GM11168 (cell line): ENCODE measurements around the gene ANKRD24.
"Not testable (repeated sequence)": the region's sequence is repeated elsewhere in the genome, so short reads cannot be mapped to it uniquely, and the experiment has no call there.

Source experiments
- in situ Hi-C: fragments of 300-500 bp; cut with MboI; formaldehyde crosslinking; loops from one replicate; pipeline ENCODE4 v1.12.0; 2022; ENCODE audit warnings: low sequenced_read_pairs; ENCODE audit not compliant: unreplicated experiment

Gene ANKRD24

DNA sequence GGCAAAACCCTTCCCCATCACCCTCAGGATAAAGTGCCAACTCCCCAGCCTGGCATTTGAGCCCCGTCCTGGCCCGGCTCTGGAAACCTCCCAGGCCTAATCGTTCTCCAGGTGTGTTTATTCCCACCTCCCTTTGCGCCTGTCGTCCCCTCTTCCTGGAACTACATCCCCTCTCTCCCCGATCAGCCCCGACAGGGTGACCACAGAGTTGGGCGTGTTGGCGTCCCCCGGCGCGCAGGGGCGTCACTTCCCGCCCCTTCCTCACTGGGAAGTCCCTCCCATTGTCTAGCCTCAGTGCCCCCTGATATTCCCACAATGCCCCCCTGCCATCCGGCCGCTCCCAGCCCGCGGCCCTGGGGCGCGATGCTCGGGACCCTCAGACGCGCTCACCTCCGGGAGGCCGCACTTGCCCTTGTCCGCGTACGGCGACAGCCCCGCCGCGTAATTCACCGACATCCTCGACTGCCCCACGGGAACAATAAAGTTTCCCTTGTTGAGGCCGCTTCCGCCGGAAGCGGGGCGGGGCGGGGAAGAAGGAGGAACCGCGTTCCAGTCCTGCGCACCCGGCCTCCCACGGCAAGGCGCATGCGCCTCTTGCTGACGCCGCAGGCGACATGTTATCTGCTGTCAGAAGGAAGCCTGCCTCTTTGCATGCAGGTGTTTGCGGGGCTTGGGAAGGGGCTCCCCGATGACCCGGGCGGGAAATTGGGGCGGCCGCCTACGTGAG, at the start of gene ANKRD24, which contains the start of gene SIRT6:
Gene ANKRD24, plus strand, starts transcription at position 606 of the 727 bp plus-strand sequence. CDS start 3,737 bp downstream, outside the sequence.
Gene SIRT6, minus strand, starts transcription at position 480 of the 727 bp plus-strand sequence. Its CDS starts 24 bp downstream, at position 456.
- in situ Hi-C loops, result no loop called here

DNA sequence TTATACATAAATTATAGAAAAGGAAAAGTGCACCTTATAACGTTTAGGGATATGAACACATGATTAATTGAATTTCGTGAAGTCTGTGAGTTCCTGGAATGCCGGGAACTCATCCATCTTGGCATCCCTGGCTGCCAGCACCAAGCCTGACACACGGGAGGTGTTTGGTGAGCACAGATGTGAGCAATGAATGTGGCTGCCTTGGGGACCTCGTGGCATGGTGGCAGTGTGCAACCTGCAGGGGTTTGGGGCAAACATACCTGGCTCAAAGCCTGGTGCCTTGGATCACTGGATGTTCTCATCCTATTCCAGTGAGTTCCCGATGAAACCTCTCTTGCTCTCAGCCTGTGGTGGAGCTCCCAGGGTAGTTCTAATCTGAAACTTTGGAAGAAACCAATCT, 48.1 kb upstream of the ANKRD24 start:
- in situ Hi-C loops, result no loop called here

- in situ Hi-C loops, result not testable (repeated sequence)
Observed at GRCh38 chr19:4135386-4135785, 47.1 kb upstream of the ANKRD24 start.

- in situ Hi-C loops, result no loop called here
Observed at GRCh38 chr19:4136680-4137088, 45.8 kb upstream of the ANKRD24 start.

- in situ Hi-C loops, result no loop called here
Observed at GRCh38 chr19:4138445-4138844, 44.0 kb upstream of the ANKRD24 start.

DNA sequence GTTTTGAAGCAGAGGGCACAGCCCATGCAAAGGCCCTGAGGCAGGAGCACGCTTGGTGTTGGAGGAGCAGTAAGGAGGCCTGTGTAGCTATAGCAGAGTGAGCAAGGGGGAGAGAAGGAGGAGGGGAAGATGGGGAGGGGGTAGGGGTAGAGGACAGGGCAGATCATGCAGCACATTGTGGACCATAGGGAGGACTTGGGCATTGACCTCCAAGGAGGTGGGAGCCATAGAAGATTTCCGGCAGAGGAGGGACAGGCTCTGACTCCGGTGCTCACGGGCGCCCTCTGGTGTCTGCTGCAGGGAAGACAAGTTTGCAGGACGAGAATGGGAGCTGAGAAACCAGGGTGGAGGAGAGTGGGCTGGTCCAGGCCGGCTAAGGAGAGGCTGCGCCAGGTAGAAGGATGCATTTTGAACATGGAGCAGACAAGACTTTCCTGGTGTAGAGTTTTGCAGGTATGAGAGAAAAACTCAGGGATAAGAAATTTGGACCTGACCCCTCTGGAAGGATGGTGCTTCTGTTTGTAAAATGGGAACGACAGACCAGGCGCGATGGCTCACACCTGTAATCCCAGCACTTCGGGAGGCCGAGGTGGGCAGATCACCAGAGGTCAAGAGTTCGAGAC, 42.8 kb upstream of the ANKRD24 start:
- in situ Hi-C loops, result no loop called here

GRCh38 chr19:4140237-4140711, 42.2 kb upstream of the ANKRD24 start:
- in situ Hi-C loops, result no loop called here

DNA sequence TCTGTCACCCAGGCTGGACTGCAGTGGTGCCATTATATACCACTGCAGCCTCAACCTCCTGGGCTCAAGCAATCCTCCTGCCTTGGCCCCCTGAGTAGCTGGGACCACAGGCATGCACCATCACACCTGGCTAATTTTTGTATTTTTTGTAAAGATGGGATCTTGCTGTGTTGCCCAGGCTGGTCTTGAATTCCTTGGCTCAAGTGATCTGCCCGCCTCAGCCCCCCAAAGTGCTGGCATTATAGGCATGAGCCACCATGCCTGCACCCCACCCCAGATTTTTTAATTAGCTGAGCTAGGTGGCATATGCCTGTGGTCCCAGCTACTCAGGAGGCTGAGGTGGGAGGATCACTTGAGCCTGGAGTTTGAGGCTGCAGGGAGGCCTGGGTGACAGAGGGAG, 39.6 kb upstream of the ANKRD24 start:
- in situ Hi-C loops, result not testable (repeated sequence)

GRCh38 chr19:4144666-4145249, 37.7 kb upstream of the ANKRD24 start:
- in situ Hi-C loops, result no loop called here

GRCh38 chr19:4149518-4150288, 32.8 kb upstream of the ANKRD24 start:
- in situ Hi-C loops, result no loop called here

- in situ Hi-C loops, result no loop called here
Observed at GRCh38 chr19:4151623-4152022, 30.9 kb upstream of the ANKRD24 start.

GRCh38 chr19:4152241-4152998, 30.1 kb upstream of the ANKRD24 start:
- in situ Hi-C loops, result no loop called here

GRCh38 chr19:4154571-4155312, 27.7 kb upstream of the ANKRD24 start:
- in situ Hi-C loops, result no loop called here

- in situ Hi-C loops, result no loop called here
Observed at GRCh38 chr19:4157164-4157563, 25.3 kb upstream of the ANKRD24 start.

DNA sequence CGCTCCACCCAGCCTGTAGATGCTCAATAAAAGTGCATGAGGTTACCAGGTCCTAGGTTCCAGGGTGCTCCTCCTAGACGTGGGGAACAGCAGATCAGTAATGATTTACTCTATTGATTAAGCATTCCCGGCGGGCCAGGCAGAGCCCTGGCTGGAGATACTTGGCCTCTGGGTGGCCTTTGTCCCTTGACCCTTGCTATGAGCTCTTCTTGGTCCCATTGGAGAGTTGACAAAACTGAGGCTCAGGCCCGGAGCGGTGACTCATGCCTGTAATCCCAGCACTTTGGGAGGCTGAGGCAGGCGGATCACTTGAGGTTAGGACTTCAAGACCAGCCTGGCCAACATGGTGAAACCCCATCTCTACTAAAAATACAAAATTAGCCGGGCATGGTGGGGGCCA, 24.5 kb upstream of the ANKRD24 start:
- in situ Hi-C loops, result not testable (repeated sequence)

- in situ Hi-C loops, result no loop called here
Observed at GRCh38 chr19:4161415-4162077, 20.9 kb upstream of the ANKRD24 start.

DNA sequence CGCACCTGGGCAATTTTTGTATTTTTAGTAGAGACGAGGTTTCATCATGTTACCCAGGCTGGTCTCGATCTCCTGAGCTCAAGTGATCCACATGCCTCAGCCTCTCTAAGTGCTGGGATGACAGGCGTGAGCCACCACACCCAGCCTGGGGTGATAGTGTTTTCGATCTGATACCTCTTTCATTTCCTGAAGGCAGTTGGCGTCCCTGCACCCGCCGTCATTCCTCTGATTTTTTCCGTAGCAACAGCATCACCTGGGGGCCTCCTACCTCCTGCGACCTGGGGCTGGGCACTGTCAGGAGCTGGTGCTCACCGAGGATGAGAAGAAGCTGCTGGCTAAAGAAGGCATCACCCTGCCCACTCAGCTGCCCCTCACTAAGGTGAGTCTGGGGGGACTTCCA, 18.2 kb upstream of the ANKRD24 start:
- in situ Hi-C loops, result no loop called here

- in situ Hi-C loops, result no loop called here
Observed at GRCh38 chr19:4171676-4172075, 10.8 kb upstream of the ANKRD24 start.
